HCT116 (cell line): ENCODE data around the gene CORO7.

Source experiments
- CEBPB ChIP-seq: IDR thresholded peaks from 2 replicates; pipeline ENCODE4 v1.6.1; 2012; ENCODE audit warnings: low read depth
- POLR2A ChIP-seq: IDR thresholded peaks from 2 replicates; pipeline ENCODE4 v1.7.0; 2011; ENCODE audit warnings: borderline replicate concordance; ENCODE audit not compliant: insufficient read depth, insufficient read length; ENCODE audit errors: extremely low read depth
- RAD21 ChIP-seq: IDR thresholded peaks from 2 replicates; pipeline ENCODE4 v1.6.1; 2012; ENCODE audit warnings: low read depth, mild to moderate bottlenecking
- TF ChIP-seq, protein P1 (sequence below), 3 experiments: fragments of 200-600 bp in 1 of 3; sonication (generic) in 1 of 3; IDR thresholded peaks in 2 of 3; conservative IDR thresholded peaks in 1 of 3; 2 replicates each; pipeline ENCODE4 v1.5.1; 2012 to 2017; ENCODE audit warnings: low read depth in 2 of 3, low read length in 2 of 3, antibody characterized with exemption in 1 of 3, borderline replicate concordance in 1 of 3, control low read depth in 1 of 3, mild to moderate bottlenecking in 1 of 3, mixed read lengths in 1 of 3, mixed run types in 1 of 3, moderate library complexity in 1 of 3; ENCODE audit not compliant: insufficient read depth in 1 of 3

DNA sequence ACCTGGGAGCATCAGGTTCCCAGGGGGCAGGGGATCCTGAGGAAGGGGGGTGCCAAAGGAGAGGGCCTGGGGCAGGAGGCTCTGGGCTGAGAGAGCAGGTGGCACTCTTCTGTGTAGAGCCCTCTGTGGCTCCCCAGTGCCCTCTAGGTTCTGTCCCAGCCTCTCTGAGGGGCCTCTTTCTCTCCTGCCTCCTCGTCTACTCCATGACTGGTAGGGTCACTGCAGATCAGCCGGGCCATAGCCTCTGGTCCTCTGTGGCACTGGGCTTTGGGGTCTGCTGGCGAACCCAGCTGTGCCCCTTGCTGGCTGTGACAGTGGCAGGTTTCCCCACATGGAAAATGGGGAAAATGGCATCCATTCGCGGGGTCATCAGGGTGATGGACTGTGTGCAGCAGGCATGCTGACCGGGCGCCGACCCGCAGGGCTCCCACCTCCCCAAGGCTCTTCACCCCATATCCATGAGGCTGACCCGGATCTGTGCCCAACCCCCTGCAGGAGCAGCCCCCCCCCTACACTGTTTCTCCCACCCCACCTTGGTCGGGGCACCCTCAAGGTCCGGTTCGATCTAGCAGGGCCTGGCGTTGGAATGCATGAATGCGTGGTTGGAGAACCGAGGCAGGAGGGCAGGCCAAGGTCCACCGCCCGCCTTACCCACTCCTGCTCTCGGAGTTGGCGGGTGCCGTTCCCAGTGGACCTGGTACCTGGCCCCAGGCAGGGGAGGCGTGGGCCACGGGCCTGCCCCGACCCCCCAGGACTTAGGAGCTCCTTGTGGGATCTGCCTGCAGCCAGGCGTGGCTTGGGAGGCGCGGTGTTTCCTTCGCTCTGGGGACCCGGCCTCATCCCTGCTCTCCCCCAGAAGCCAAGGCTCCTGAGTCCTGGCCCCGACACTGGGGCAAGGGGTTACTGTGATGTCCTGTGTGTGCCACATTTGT, 94.0 kb downstream of the CORO7 start:
- TF ChIP-seq POLR2A (no peak), RAD21 (no peak), CEBPB (no peak)
- TF ChIP-seq, protein P1, sequence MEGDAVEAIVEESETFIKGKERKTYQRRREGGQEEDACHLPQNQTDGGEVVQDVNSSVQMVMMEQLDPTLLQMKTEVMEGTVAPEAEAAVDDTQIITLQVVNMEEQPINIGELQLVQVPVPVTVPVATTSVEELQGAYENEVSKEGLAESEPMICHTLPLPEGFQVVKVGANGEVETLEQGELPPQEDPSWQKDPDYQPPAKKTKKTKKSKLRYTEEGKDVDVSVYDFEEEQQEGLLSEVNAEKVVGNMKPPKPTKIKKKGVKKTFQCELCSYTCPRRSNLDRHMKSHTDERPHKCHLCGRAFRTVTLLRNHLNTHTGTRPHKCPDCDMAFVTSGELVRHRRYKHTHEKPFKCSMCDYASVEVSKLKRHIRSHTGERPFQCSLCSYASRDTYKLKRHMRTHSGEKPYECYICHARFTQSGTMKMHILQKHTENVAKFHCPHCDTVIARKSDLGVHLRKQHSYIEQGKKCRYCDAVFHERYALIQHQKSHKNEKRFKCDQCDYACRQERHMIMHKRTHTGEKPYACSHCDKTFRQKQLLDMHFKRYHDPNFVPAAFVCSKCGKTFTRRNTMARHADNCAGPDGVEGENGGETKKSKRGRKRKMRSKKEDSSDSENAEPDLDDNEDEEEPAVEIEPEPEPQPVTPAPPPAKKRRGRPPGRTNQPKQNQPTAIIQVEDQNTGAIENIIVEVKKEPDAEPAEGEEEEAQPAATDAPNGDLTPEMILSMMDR (IDR thresholded peaks at IDR 0.05 in 2 of 3, conservative IDR thresholded peaks at IDR 0.05 in 1 of 3; ENCODE audit: borderline replicate concordance in 1 of 3, insufficient read depth in 1 of 3, low read depth in 2 of 3, low read length in 2 of 3) = no peak
